BJ (cell line): ENCODE measurements around the gene TRAPPC6A. TPM values are rescaled to one million over a fixed set of nuclear protein-coding genes. Genes with fewer than 3 reads are reported as not detected.

Experiments used
- CTCF ChIA-PET: fragments of 350-600 bp; formaldehyde crosslinking; extraction: SDS; loops from one replicate; lab custom pipeline; 2021; ENCODE audit warnings: antibody characterized with exemption, inconsistent platforms; lab: Yijun Ruan, JAX
- POLR2A ChIA-PET: fragments of 300-600 bp; sonication (Branson Sonifier 250); formaldehyde crosslinking; extraction: SDS; loops from one replicate; lab custom pipeline; 2021; ENCODE audit warnings: antibody characterized with exemption; lab: Charles Lee
- DNase-seq: peaks from one replicate; pipeline ENCODE4 v3.0.0-alpha.2; 2011; ENCODE audit warnings: low read depth
- H3K27me3 ChIP-seq: 2 replicates; pipeline ENCODE4 v1.6.0; 2011; ENCODE audit warnings: low read length; ENCODE audit not compliant: control insufficient read depth, insufficient read depth
- H3K36me3 ChIP-seq: 2 replicates; pipeline ENCODE4 v1.5.1; 2011; ENCODE audit warnings: low read length; ENCODE audit not compliant: control insufficient read depth, insufficient read depth
- H3K4me3 ChIP-seq: 2 replicates; pipeline ENCODE4 v1.5.1; 2011; ENCODE audit warnings: low read depth, mild to moderate bottlenecking, control low read depth, low read length
- polyA plus RNA-seq: library from polyadenylated mRNA; depleted of rRNA; stranded (reverse); fragments of >200 nt; gene quantifications from 2 replicates; pipeline ENCODE4 v1.2.3, GENCODE V29; 2011
- TF ChIP-seq, protein P1 (sequence below): IDR thresholded peaks from 2 replicates; pipeline ENCODE4 v1.5.1; 2011; ENCODE audit warnings: low read depth, mild to moderate bottlenecking, control low read depth, inconsistent platforms, low read length, moderate library complexity; ENCODE audit not compliant: insufficient read depth

Gene TRAPPC6A
- polyA plus RNA-seq, 1 experiment: 15.0 TPM

- no peak overlapping the region for H3K4me3 ChIP-seq
- H3K27me3 ChIP-seq: peaks cover 5% of the 10 kb centered on the region
- DNase-seq: no peak
- H3K36me3 ChIP-seq: peaks cover 5% of the 10 kb centered on the region
- TF ChIP-seq, protein P1, sequence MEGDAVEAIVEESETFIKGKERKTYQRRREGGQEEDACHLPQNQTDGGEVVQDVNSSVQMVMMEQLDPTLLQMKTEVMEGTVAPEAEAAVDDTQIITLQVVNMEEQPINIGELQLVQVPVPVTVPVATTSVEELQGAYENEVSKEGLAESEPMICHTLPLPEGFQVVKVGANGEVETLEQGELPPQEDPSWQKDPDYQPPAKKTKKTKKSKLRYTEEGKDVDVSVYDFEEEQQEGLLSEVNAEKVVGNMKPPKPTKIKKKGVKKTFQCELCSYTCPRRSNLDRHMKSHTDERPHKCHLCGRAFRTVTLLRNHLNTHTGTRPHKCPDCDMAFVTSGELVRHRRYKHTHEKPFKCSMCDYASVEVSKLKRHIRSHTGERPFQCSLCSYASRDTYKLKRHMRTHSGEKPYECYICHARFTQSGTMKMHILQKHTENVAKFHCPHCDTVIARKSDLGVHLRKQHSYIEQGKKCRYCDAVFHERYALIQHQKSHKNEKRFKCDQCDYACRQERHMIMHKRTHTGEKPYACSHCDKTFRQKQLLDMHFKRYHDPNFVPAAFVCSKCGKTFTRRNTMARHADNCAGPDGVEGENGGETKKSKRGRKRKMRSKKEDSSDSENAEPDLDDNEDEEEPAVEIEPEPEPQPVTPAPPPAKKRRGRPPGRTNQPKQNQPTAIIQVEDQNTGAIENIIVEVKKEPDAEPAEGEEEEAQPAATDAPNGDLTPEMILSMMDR: no peak
- POLR2A ChIA-PET: no interaction called here
- CTCF ChIA-PET: no interaction called here
These were observed 26.7 kb downstream of the TRAPPC6A start for GRCh38 chr19:45151320-45151719.

DNA sequence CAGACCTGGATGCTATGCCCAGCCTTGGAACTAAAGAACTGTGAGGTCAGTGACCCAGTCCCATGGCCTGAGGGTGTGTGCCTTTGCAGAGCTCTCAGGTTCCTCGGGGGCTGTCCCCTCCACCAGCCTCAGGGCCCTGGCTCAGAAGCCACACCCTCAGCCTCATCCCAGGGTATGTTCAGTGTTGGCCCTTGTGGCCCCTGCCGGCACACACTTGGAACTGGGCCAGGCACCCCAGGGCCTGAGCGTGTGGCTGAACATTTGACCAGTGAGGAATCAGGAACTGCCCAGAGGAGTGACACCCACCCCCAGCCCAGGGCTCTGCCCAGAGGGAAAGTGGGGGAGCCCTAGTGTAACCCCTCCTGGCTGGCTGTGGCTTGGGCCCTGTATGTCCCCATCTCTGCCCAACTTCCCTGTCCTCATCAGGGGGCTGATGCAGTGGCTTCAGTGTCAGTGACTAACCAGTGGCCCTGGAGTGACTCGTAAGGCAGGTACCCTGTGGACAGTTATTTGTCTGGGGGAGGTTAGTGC lies 27.2 kb downstream of the TRAPPC6A start:
- no peak overlapping the region for H3K4me3 ChIP-seq
- ChIA-PET CTCF (interaction anchor here (1.3 kb wide), 1 partner anchor 15 kb away, joined by 5 read pairs; no protein-coding TSS in a partner anchor), POLR2A (no interaction called here)
- TF ChIP-seq, protein P1: no peak
- H3K27me3 ChIP-seq: peaks cover 5% of the 10 kb centered on the region
- H3K36me3 ChIP-seq: peaks cover 8% of the 10 kb centered on the region
- DNase-seq: no peak

- Histone ChIP-seq H3K36me3 (peaks cover 12% of the 10 kb centered on the region), H3K27me3 (peaks cover 5% of the 10 kb centered on the region), H3K4me3 (no peak overlapping the region)
- ChIA-PET CTCF (interaction anchor here (1.3 to 1.5 kb wide), 2 partner anchors 11 to 16 kb away, joined by 3 to 5 read pairs; partner anchors contain the start of gene NKPD1), POLR2A (no interaction called here)
- TF ChIP-seq, protein P1: no peak
- no peak for DNase-seq
These were observed 27.9 kb downstream of the TRAPPC6A start for GRCh38 chr19:45150180-45150579.

GRCh38 chr19:45149129-45149528 lies 28.9 kb downstream of the TRAPPC6A start:
- peaks cover 14% of the 10 kb centered on the region for H3K36me3 ChIP-seq
- TF ChIP-seq, protein P1: no peak
- no peak for DNase-seq
- H3K27me3 ChIP-seq: peaks cover 5% of the 10 kb centered on the region
- ChIA-PET POLR2A (no interaction called here), CTCF (interaction anchor here (1.0 to 1.5 kb wide), 3 partner anchors 11 to 13 kb away, joined by 3 to 5 read pairs (median 4); partner anchors contain the start of gene NKPD1)
- H3K4me3 ChIP-seq: no peak overlapping the region

GRCh38 chr19:45147835-45148676 lies 30.0 kb downstream of the TRAPPC6A start:
- TF ChIP-seq, protein P1: no peak
- peaks cover 17% of the 10 kb centered on the region for H3K36me3 ChIP-seq

More at GRCh38 chr19:45147835-45148676, 30.0 kb downstream of the TRAPPC6A start:
- peaks cover 5% of the 10 kb centered on the region for H3K27me3 ChIP-seq
- CTCF ChIA-PET: interaction anchor here (1.0 to 1.5 kb wide), 2 partner anchors 10 to 12 kb away, joined by 4 to 5 read pairs; no protein-coding TSS in a partner anchor
- no peak for DNase-seq
- H3K4me3 ChIP-seq: no peak overlapping the region
- POLR2A ChIA-PET: no interaction called here
